Measurements from ENCODE around the gene WEE2.

- TF ChIP-seq CTCF (IDR thresholded peaks at IDR 0.05; ENCODE audit: low read length): no peak
- TF ChIP-seq EZH2 (IDR thresholded peaks at IDR 0.05; ENCODE audit: borderline replicate concordance, low read length): no peak
Measured at GRCh38 chr7:141744131-141744530, 36.0 kb downstream of the WEE2 start.

Measured in OCI-LY1 (cell line).